NCI-H82 treated with DMSO at 0.1 percent for 48 hours (cell line): ENCODE measurements around the gene GAS7.

Experiments used
- DNase-seq: peaks from one replicate; lab custom pipeline; 2025; ENCODE audit not compliant: unreplicated experiment; lab: John Stamatoyannopoulos, UW

Gene GAS7

GRCh38 chr17:9899280-9900043 lies 298.9 kb downstream of the GAS7 start:
- no peak for DNase-seq

DNA sequence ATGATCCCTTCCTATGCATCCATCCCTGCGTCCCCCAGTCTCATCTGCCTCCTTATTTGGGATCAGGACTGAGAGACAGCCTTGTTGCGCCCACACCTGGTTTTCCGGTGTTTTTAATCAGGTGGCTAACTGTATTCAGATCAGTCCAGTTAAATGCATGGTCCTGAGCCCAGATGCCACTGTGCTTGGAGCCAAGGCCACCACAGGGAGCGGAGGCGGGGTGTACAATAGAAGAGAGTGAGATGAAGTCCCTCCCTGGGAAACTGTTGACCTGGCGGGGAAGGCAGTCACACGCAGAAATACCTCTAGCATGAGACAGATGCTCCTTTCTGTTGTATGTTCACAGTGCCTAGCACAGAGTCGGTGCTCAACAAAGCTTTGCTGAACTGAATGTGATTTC lies 299.6 kb downstream of the GAS7 start:
- no peak for DNase-seq

DNA sequence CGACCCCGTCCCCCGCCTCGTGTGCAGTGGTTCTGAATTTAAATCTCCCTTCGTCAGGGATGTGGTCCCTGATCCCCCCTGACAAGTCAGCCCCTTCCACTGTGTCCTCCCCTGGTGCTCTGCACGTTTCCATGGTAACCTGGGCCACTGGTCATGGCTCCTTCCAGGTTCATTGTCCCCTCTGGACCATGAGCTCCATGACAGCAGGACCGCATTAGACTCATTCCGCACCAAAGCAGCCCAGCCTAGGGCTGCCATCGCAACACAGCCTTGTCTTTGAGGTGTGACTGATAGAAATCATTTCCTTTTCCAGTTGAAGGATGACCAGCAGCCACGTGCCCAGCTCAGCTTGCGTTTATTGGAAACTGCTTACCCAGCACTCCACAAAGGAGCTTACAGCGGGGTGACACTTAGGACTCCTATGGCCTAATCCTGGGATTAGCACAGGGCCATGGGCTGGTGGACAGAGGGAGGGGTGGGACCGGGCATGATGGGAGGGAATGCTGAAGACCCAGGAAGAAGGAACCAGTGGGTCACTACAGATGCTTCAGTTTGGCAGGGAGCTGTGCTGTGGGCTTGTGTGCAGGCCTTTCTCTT lies 300.9 kb downstream of the GAS7 start:
- peak; percentile 57 for DNase-seq

DNA sequence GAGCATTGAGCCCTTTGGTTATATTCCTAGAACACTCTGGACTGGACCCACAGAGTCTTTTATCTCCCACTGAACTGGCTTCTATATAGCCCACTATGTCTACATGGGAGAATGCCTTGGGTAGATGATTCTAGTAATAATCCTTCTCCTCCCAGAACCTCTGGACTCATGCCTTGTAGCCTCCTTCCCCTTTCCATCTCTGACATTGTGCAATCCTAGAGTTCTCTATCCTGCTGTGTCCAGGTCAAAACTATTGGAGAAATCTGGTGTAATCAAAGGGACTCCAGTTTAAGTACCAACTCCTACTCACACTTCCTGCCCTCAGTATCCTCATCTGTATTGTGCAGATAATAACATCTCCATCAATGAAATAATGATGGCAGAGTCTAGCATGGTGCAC lies 302.5 kb downstream of the GAS7 start:
- no peak for DNase-seq

DNA sequence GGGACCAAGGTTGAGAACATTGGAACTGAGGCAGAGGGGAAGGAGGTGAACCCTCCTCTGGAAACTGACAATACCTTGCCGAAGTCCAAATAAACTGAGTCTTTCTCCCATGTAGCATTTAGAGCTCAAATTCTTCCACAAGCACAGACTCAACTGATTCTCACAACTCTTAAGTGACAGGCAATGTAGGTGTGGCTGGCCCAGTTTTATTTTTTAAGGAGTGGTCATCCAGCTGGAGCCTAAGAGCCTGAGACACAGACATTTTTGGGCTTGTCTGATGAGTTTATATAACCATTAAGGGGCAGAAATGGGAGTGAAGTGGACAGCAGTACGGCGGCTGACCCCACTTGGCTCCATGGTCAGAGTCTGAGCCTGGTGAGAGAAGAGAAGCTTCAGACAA lies 304.2 kb downstream of the GAS7 start:
- no peak for DNase-seq

- DNase-seq = no peak
Observed at GRCh38 chr17:9893411-9894012, 304.9 kb downstream of the GAS7 start.

DNA sequence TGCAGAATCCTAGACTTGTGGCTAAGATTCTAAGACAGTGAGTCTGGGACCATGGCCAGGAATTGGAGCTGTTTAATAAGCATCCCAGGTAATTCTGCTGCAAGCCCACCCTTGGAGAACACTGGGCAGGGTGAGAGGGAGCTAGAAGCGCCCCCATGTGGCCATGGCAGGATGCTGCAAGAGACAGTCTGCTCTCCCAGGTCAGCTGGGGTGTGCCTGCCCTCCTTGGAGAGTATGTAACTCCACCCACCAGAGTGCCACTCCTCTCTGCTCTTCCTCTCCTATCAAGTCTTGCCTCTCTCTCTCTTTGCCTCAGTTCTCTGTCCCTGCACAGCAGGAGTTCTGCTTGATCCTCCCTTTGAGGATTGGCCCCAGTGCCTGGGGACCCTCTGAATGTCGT lies 308.3 kb downstream of the GAS7 start:
- peak; percentile 45 for DNase-seq

GRCh38 chr17:9887508-9887907 lies 310.9 kb downstream of the GAS7 start:
- no peak for DNase-seq

GRCh38 chr17:9886141-9886930 lies 312.1 kb downstream of the GAS7 start:
- DNase-seq = no peak

DNA sequence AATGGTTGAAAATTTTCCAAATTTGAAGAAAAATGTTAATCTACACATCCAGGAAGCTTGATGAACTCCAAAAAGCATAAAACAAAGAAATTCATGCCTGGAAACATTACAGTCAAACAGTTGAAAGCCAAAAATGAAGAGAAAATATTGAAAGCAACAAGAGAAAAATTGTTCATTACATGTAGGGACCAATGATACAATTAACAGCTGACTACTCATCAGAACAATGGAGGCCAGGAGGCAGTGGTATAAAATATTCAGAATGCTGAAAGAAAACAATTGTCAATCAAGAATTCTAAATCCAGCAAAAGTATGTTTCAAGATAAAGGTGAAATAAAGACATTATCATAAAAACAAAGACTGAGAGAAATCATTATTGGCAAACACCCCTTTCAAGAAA lies 315.0 kb downstream of the GAS7 start:
- DNase-seq = no peak

DNA sequence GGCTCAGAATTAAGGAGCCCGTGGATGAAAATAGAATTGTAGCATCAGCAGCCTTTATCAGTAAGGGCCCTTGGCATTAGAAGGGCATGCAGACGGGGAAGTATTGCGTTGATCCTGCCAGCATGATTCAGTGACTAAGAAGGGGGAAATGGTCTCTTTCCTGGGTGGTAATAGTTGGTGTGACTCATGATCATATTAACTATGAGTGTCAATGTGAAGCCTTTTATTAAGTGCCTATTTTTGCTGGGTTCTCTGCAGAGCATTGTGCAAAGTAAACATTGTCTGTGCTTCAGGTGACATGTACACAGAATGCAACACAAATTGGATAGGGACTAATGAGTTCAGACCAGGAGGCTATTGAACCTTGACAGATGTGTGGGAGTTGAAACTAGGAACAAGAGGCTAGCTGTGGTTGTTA lies 317.8 kb downstream of the GAS7 start:
- no peak for DNase-seq

- DNase-seq = no peak
Observed at GRCh38 chr17:9878786-9879525, 319.4 kb downstream of the GAS7 start.

GRCh38 chr17:9878356-9878755 lies 320.1 kb downstream of the GAS7 start:
- no peak for DNase-seq

- no peak for DNase-seq
Observed at GRCh38 chr17:9875441-9875840, 323.0 kb downstream of the GAS7 start.

DNA sequence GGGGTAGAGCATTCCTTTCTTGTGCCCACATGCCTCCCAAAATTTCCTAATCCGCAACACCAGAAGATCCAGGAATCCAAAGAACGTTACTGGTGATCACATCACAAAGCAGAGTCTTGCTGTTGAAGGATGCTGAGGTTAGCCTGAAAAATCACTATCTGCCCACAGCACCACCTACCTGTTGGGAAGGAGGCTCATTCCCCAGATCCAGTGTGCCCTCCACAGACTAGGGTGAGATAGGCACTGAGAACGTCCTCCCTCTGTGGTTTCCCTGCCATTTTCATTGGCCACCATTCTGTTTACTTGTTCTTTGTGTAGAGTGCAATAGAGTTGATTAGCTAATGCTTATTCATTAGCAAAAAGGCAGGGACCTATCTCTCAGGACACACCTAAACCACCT lies 323.7 kb downstream of the GAS7 start:
- DNase-seq = no peak

DNA sequence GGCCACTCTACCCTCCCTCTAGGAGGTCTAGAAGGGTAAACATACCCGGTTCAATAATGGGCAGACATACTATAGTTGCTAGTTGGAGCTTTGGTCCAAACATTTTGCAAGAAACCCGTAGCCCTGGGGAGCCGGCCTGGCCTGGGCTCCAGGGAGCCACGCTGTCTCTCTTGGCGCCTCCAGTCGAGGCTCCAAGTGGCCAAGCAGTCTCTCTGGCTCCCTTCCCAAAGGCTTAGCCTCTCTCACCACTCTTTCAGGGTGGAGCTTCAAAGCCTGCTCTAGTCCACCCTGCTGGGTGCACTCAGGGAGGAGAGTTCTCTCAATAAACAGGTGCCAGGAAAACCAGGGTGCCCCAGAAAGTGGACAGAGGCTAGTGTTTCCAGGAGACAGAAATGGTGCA lies 325.6 kb downstream of the GAS7 start:
- no peak for DNase-seq

GRCh38 chr17:9868552-9868951 lies 329.9 kb downstream of the GAS7 start:
- DNase-seq = no peak

GRCh38 chr17:9865586-9865985 lies 332.8 kb downstream of the GAS7 start:
- no peak for DNase-seq

DNA sequence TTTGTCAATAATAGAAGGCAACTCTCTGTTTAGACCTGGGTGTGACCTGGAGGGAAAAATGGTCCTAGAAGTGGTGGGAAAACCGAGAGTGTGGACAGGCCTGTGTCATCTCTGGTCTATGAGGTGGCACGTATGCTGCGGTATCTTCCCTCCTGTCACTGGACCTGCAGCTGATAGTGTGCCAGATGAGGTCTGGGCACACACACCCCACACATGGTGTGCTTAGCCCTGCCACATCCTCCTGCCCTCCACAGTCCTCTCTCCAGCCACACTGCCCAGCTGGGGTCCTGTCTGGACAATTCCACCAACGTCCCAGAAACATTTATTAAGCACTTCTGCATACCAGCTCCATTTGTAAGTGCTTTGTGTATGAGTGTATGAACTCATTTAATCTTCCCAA lies 335.5 kb downstream of the GAS7 start:
- no peak for DNase-seq

DNA sequence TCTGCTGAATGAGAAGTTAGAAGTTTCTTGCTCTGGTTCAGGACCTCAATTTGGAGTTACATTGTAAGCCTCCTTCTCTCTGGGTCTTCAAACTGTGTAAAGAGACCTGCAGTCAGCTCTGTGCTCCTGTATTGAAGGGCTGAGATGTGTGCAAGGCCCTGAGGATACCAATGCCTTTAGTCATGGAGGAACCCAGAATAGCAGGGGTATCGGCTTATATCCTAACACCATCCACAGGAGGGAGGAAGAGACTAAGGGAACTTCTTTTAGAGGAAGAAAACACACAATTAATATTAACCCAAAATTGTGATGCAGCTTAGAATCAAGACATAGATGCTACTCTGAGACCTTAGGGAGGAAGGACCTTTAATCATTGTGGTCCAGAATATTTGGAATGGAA lies 336.2 kb downstream of the GAS7 start:
- DNase-seq = no peak

GRCh38 chr17:9860851-9861250 lies 337.6 kb downstream of the GAS7 start:
- no peak for DNase-seq
